Ecto neural progenitor cell (in vitro differentiated cells): ENCODE results near the gene CXCL10.
"Not testable (repeated sequence)": the region's sequence is repeated elsewhere in the genome, so short reads cannot be mapped to it uniquely, and the experiment has no call there.

Source experiments
- DNase-seq: peaks from one replicate; pipeline ENCODE4 v3.0.0-alpha.2; 2018; ENCODE audit warnings: low spot score

CXCL10 gene

DNA sequence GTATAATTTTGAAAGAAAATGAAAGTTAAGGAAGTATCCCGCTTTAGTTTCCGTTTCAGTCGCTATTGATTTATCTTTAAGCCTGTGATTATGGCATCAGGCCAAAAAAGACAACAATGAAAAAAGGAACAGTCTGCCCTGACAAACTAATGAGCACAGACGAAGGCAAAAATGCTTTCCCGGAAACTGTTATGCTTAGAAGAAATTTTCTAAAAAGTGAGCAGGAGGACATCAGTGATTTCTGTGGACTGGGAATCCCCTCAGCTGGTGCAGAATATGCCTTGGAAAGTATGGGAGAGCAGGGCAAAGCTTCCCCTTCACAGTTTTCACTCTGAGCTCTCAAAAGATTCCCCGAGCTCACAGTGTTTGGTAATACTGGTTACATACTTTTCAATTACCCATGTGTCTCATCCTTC, 5.1 kb upstream of the CXCL10 start:
- DNase-seq: no peak

DNA sequence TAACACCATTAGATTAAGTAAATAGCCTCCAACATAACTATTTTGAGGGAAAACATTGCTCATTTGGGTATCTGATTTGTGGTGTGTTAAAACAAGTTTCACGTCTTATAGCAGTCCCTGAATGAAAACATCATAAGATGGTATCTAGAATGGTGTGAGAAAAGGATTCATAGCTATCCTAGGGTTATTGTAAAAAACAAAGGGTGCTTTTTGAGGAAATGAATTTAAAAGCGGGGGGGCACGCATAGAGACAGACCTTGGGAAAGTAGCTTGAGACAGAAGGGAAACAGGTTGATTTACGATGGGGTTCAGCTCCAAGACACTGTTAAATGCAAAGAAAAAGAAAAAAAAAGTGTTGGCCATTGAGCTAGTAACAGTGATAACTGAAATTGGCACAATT, 768 bp upstream of the CXCL10 start:
- no peak for DNase-seq

DNA sequence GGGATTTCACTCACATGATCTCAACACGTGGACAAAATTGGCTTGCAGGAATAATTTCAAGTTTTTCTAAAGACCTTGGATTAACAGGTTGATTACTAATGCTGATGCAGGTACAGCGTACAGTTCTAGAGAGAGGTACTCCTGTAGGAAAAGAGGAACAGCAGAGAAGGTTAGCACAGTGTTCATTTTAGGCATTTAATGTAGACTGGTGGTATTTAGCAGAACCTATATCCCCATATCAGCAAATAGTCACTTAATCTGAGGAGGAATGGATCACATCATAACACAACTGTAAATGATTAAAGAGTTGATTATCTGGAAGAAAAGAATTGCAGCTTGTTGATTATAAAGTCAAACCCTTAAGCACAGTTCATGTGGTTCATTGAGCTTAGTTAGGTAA, 620 bp downstream of the CXCL10 start:
- no peak for DNase-seq

- DNase-seq: no peak
Observed at GRCh38 chr4:76022031-76022430, 1.3 kb downstream of the CXCL10 start.

- no peak for DNase-seq
Observed at GRCh38 chr4:76017056-76017686, 6.1 kb downstream of the CXCL10 start.

GRCh38 chr4:76016393-76016792, 6.9 kb downstream of the CXCL10 start:
- no peak for DNase-seq

DNA sequence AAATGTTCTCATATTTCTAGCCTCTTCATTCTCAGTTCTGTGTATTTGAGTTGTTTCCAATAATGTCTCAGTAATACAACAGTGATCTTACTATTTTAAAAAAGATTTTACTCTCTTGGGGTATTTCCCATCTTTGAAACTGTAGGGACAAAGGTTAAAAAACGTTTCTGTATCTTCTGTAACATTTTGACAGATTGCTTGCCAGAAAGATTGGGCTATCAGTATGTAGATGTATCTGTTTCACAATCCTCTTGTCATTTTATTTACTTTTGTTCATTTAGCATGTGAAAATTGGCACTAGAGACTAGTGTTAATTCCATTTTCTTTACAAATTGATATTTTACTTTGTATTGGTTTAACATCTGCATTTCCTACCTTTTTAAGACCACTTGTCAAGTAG, 9.8 kb downstream of the CXCL10 start:
- no peak for DNase-seq

DNA sequence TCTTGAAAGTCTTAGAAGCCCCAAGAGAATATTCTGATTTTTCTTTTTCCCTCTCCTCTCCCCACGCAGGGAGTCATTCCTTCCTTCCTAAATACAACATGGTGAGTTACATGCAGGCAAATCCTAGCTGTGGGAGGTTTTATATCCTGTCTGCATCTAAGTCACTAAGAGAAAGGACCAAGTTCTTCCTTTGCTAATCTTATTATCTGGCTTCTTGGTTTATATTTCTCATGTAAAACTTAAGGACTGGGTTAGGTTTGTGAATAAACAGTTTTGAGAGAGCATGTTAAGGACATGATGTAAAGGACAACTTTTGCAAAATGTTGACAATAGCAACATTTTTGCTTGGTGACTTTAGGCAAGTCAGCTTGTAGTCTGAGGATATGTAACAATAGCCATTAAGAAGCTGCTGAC, 10.9 kb downstream of the CXCL10 start:
- no peak for DNase-seq

DNA sequence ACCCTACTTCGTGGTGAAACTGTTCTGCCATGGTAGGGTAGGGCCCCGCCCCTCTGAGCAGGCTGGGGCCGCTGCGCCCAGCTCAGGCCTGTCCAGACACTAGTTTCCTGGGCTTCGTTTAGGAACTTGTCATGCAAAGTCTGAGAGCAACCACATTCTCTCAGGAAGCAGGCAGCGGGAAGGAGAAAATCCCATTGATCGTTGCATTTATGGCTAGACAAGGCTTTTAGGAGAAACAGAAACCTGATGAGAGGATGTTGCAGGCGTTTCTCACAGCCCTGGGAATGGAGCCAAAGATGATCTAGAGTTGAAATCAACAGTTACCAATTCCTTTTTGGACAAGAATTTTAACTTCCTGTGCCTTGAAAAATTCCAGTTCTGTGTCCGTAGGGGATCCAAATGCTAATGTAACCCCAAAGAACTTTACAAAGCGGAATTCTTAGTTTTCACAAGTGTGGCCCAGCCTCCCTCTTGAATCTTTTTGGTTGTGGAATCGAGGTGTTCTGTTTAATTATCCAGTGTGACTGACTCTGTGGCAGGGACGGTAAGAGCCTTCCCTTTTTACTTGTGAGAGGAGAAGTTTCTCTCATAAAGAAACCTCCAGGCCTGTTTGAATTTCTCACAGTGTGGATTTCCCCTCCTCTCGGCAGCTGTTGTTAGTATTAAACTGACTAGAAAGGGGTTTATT, 11.5 kb downstream of the CXCL10 start:
- no peak for DNase-seq

DNA sequence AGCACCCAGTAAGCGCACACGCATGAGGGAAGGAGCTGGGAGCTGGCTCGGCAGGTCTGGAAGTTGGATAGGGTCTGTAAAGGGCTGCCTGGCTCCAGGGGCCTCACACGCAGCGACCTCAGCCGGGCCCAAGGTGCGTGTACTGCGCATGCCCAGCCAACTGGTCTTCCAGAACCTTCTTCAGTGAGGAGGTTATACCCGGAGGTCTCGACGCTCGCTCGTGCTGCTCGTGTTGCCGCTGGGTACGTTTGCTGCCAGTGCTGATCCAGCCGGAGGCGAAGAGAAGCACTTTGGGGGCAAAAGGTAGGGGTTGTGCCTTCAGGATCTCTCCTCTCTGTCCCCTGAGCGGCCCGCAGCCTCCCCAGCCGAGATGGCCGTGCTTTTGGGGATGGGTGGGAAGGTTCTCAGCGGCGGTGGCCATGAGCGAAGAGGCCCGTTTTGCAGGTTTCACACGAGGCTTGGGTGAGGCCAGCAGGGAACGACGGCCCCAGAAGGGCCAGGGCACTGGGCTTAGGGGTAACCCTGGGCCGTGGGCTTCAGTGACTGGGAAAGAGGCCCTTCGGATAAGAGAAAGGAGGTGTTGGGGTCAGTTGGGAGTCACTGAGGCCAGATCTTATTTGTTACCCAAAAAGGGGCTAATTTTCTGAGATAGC, 12.2 kb downstream of the CXCL10 start:
- DNase-seq: no peak

GRCh38 chr4:76010576-76010975, 12.7 kb downstream of the CXCL10 start:
- DNase-seq: no peak

DNA sequence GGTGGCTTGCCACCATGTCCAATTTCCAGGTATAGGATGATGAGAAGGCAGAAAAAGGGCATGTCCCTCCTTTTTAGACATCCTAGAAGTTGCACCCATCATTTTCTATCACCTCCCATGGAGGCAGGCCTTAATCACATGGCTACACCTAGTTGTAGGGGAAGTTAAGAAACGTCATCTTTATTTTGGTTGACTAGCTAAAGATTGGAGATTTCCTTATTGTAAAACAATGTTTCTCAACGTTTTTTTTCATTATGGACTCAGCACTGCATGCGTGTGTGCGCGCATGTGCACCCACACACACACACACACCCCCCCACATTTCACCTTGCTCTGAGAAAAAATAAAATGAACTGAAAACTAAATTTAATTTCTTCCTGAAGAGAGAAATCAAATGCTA, 14.0 kb downstream of the CXCL10 start:
- no peak for DNase-seq

DNA sequence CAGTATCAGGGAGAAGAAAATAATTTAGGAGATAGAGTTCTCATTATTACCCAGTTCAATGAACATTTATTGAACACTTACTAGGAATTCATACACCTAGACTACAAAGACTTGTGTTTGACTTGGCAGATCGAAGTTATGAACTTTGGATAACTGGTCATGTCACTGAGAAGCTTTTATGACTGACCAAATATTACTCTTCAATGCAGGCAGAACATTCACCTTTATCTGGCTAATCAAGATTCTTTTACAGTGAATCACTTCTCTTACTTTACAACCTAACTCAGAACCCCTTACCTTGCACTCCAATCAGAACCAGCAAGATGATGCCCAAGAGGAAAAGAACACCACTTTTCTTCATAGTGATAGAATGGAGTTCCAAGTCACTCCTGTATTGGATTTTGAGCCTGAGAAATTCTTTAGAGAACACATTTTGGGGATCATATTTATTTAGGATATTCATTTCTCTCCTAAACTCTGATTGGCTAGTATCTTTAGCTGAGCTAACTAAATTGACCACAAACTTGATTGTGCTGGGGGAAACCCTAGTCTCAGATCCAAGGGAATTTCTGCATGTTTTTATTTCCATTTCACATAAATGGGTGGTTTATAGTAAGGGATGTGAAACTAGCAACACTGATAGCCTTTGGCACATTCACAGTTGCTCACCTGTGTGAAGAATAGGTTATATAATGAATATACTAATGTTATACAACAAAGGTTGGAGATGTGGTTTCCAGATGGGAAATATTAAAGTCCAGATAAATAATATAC, 16.0 kb downstream of the CXCL10 start, which contains the start of gene CXCL9:
TSS of gene CXCL9 (minus strand) at position 421 of the 774 bp plus-strand sequence. CDS start at position 361, 60 bp downstream.
- DNase-seq: no peak

DNA sequence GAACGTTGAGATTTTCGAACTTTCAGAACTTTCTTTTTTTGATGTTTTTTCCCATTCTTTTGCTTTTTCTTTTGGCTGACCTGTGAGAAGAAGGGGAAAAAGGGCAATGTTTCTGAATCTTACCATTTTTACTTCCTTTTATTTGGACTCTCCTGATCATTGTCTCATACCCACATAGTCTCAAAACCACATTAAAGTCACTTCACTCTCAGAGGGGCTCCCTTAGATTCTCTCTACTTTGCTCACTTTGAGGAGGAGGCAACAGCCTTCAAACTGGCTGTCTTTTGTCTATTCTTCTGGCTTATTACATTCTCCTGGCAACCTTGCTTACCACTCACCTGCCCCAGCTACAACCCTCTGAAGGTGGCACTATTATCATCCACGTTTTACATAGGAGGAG, 19.7 kb downstream of the CXCL10 start:
- no peak for DNase-seq

GRCh38 chr4:76003035-76003434, 20.3 kb downstream of the CXCL10 start:
- no peak for DNase-seq

DNA sequence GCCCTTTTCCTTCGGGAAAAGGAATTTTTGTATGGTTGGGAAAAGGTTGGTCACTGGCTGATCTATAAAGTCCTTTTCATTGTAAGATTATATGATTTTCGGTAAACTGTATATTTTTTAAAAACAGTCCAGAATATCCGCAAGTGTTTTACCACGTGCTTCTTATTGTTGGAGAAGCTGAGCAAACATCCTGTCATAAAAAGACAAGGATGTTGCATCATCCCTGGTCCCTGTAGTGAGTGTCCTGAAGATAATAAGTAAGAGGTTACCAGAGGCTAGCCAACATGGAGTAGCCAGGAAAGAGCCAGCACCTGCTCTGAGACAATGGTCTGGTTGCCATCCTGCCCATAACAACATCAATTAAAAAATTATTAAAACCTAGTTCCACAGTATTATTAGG, 21.1 kb downstream of the CXCL10 start:
- no peak for DNase-seq

DNA sequence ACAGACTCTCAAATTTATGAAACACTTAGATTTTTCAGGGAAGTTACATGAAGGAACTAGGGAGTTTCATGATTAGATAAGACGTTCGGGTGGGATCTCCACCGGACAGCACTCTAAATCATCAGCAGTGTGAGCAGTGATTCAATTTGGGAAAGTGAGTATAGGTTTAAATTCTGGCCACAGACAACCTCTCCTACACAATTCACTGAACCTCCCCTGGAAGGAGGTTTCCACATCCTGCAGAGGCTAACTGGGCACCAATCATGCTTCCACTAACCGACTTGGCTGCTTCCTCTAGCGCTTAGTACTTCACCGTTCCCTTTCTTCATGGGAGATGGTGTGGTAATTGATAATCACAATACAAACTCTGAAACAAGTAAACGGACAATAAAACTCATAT, 21.6 kb downstream of the CXCL10 start:
- DNase-seq: no peak

DNA sequence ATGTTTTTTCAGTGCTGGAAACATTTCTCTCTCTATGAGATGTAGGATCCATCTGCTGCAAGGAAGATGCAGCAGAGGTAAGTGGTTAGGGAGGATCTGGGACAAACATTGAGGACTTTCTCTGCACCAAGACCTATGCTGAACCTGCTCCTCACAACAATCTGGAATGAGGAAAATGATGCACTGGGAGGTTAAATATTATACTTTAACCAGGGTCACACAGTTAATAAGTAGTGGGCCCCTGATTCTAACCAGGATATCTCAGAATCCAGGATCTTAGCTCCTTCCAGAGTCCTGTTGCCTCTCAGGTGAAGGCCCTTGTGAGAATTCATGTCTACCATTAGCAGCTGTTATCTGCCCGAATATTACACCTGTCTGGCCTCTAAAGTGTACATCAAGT, 23.0 kb downstream of the CXCL10 start:
- no peak for DNase-seq

DNA sequence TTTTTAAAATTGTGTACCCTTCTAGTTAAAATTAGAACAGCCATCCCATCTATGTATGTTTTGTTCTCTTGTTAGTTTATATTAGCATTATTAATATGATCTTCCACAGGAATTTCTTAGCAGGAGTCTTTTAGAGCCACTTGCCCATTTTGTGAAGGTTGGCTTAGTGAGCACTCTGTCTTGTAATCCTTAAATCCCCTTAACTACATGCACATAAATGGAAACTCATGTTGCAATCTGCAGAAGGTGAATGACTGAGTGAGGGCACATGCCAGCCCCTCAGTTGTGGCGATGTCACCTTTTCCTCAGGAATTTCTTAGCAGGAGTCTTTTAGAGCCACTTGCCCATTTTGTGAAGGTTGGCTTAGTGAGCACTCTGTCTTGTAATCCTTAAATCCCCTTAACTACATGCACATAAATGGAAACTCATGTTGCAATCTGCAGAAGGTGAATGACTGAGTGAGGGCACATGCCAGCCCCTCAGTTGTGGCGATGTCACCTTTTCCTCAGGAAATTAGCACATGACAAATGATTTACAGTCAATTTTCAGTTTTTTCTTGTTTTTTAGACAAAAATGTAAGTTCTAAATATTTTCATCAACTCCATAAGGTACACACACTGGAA, 24.7 kb downstream of the CXCL10 start:
- not testable (repeated sequence) for DNase-seq

DNA sequence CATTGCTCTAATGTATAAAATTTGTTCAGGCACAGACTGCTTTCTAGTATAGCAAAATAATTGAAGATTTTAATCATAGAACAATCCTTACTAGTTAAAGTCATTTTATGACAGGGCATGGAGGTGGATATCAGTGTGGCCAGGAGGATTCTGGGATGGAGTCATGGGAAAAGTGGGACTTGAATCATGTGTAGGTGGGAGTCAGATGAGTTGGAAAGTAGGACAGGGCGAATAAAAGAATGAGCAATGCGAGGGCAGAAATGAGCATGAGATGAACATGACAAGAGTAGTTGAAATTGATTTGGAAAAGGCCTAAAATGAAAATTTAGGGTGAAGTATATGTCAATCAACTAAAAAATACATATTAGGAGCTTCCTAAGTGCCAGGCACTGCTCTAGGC, 25.4 kb downstream of the CXCL10 start:
- DNase-seq: no peak

- no peak for DNase-seq
Observed at GRCh38 chr4:75997081-75997480, 26.2 kb downstream of the CXCL10 start.

- DNase-seq: no peak
Observed at GRCh38 chr4:75995727-75996126, 27.6 kb downstream of the CXCL10 start.
